ENCODE measurements around the gene TMEM150A. TPM values are rescaled to one million over a fixed set of nuclear protein-coding genes. Genes with fewer than 3 reads are reported as not detected.
A peak's percentile ranks its signal among the peaks of the same experiment; 100 is the strongest.

Gene TMEM150A
- total and polyA plus RNA-seq, 2 of the 13 experiments (the other 11 are each of a cell fraction or from before 2014, with no cell fraction given) = 30.1 to 70.4 TPM

GRCh38 chr2:85551698-85552678 lies 50.5 kb downstream of the TMEM150A start (continued):
- no peak for TF ChIP-seq CENPX (CRISPR knock-in tag; IDR thresholded peaks at IDR 0.05)
- TF ChIP-seq MIXL1 (CRISPR knock-in tag; IDR thresholded peaks at IDR 0.05) = no peak
- no peak for TF ChIP-seq SAFB2 (CRISPR knock-in tag; IDR thresholded peaks at IDR 0.05; ENCODE audit: borderline replicate concordance, low read depth)
- TF ChIP-seq MED1 (CRISPR knock-in tag; IDR thresholded peaks at IDR 0.05) = no peak
- 0 out of 2 replicates have a peak, but pooled peaks have one; percentile 40 for TF ChIP-seq ATF6 (CRISPR knock-in tag; conservative IDR thresholded peaks at IDR 0.05)
- no peak for TF ChIP-seq ZNF816 (CRISPR knock-in tag; IDR thresholded peaks at IDR 0.05; ENCODE audit: borderline replicate concordance)
- no peak for TF ChIP-seq ZNF513 (CRISPR knock-in tag; conservative IDR thresholded peaks at IDR 0.05)
- TF ChIP-seq GABPB1 (CRISPR knock-in tag; IDR thresholded peaks at IDR 0.05) = 0 out of 2 replicates have a peak, but pooled peaks have one; percentile 25
- TF ChIP-seq NPAS2 (CRISPR knock-in tag; IDR thresholded peaks at IDR 0.05; ENCODE audit: borderline replicate concordance) = no peak
- no peak for TF ChIP-seq TBX3 (IDR thresholded peaks at IDR 0.05; ENCODE audit: borderline replicate concordance)
- TF ChIP-seq NR1H2 (CRISPR knock-in tag; IDR thresholded peaks at IDR 0.05; ENCODE audit: borderline replicate concordance, low read depth) = no peak
- TF ChIP-seq ZNF687 (CRISPR knock-in tag; IDR thresholded peaks at IDR 0.05) = no peak
- TF ChIP-seq TOE1 (CRISPR knock-in tag; IDR thresholded peaks at IDR 0.05) = no peak
- no peak for TF ChIP-seq ZNF383 (CRISPR knock-in tag; IDR thresholded peaks at IDR 0.05; ENCODE audit: borderline replicate concordance)
- no peak for TF ChIP-seq ZNF136 (CRISPR knock-in tag; IDR thresholded peaks at IDR 0.05; ENCODE audit: low read depth)
- TF ChIP-seq ZNF20 (CRISPR knock-in tag; IDR thresholded peaks at IDR 0.05) = no peak
- TF ChIP-seq ZNF3 (CRISPR knock-in tag; IDR thresholded peaks at IDR 0.05) = no peak
- peak; percentile 32; the same call in 1 of the 2 replicates for TF ChIP-seq IRX3 (CRISPR knock-in tag; IDR thresholded peaks at IDR 0.05; ENCODE audit: borderline replicate concordance, low read depth)
- TF ChIP-seq RFX1 (IDR thresholded peaks at IDR 0.05) = no peak
- 0 out of 2 replicates have a peak, but pooled peaks have one; percentile 20 for TF ChIP-seq ZNF547 (CRISPR knock-in tag; IDR thresholded peaks at IDR 0.05)
- TF ChIP-seq MLLT10 (CRISPR knock-in tag; IDR thresholded peaks at IDR 0.05) = no peak
- TF ChIP-seq RFX5 (IDR thresholded peaks at IDR 0.05; ENCODE audit: low read depth, low read length) = no peak
- no peak for TF ChIP-seq GATA4 (IDR thresholded peaks at IDR 0.05; ENCODE audit: borderline replicate concordance, low read depth)
